Fibroblast of lung (primary cell): Measurements from ENCODE around the gene ATOSB.

Source experiments
- CTCF ChIP-seq, 2 donors: IDR thresholded peaks in 1 of 2; conservative IDR thresholded peaks in 1 of 2; 1 replicate in 1 of 2; 2 replicates in 1 of 2; pipeline ENCODE4 v1.5.1; 2011 to 2012; ENCODE audit warnings: low read length in 2 of 2, control low read depth in 1 of 2, inconsistent platforms in 1 of 2, low read depth in 1 of 2, mild to moderate bottlenecking in 1 of 2
- EZH2 ChIP-seq: IDR thresholded peaks from 2 replicates; pipeline ENCODE4 v1.5.1; 2012; ENCODE audit warnings: low read length, control low read depth, mild to moderate bottlenecking; ENCODE audit errors: missing control alignments

GRCh38 chr9:35106343-35106730 lies 9.3 kb downstream of the ATOSB start:
- TF ChIP-seq CTCF (conservative IDR thresholded peaks at IDR 0.05 in 1 of 2, IDR thresholded peaks at IDR 0.05 in 1 of 2; ENCODE audit: low read depth in 1 of 2, low read length in 2 of 2) (no peak), EZH2 (no peak)
